Stomach (tissue), 4 donors: ENCODE results near the gene TMEM119.

Source experiments
- CTCF ChIP-seq, 7 experiments: fragments of 450-650 bp in 4 of 7; fragments of 200-600 bp in 3 of 7; sonication (generic) in 3 of 7; IDR thresholded peaks; one replicate each; pipeline ENCODE4 v1.5.1; 2016 to 2019; ENCODE audit warnings: antibody characterized with exemption in 7 of 7, control low read depth in 2 of 7, mild to moderate bottlenecking in 1 of 7
- EP300 ChIP-seq: sonication (generic); formaldehyde crosslinking; IDR thresholded peaks from one replicate; pipeline ENCODE4 v1.6.1; 2017; ENCODE audit warnings: antibody characterized with exemption

- TF ChIP-seq CTCF (IDR thresholded peaks at IDR 0.05) (no peak), EP300 (no peak)
Measured at GRCh38 chr12:108633534-108634248, 35.8 kb upstream of the TMEM119 start, which contains the start of gene SELPLG.
